GM21367 (cell line): ENCODE results near the gene SCGB1D1.

Experiments
- ATAC-seq: cut with Tn5 transposase; IDR thresholded peaks from one replicate; pipeline ENCODE4 v1.9.1; 2021; ENCODE audit not compliant: unreplicated experiment

SCGB1D1 gene

GRCh38 chr11:62221498-62221897 lies 31.5 kb downstream of the SCGB1D1 start:
- ATAC-seq, result no peak

GRCh38 chr11:62223095-62223494 lies 33.1 kb downstream of the SCGB1D1 start:
- ATAC-seq, result no peak

GRCh38 chr11:62233730-62234129 lies 43.7 kb downstream of the SCGB1D1 start:
- ATAC-seq, result no peak

- no peak for ATAC-seq
Observed at GRCh38 chr11:62236187-62236586, 46.2 kb downstream of the SCGB1D1 start.

GRCh38 chr11:62237499-62237898 lies 47.5 kb downstream of the SCGB1D1 start:
- ATAC-seq, result no peak

- ATAC-seq, result no peak
Observed at GRCh38 chr11:62238151-62238550, 48.1 kb downstream of the SCGB1D1 start.

GRCh38 chr11:62241095-62241494 lies 51.1 kb downstream of the SCGB1D1 start:
- ATAC-seq, result no peak

GRCh38 chr11:62242021-62242420 lies 52.0 kb downstream of the SCGB1D1 start, which contains the start of gene SCGB1D2:
TSS of gene SCGB1D2 (plus strand) at chr11:62242239. CDS start at chr11:62242308, 69 bp downstream.
- ATAC-seq, result no peak
